ENCODE measurements around the gene FAM167B. TPM values are rescaled to one million over a fixed set of nuclear protein-coding genes. Genes with fewer than 3 reads are reported as not detected.

The FAM167B gene
- total and polyA plus RNA-seq, 2 donors (not counting 1 experiment from before 2014, with no cell fraction given): 1.1 to 5.4 TPM

DNA sequence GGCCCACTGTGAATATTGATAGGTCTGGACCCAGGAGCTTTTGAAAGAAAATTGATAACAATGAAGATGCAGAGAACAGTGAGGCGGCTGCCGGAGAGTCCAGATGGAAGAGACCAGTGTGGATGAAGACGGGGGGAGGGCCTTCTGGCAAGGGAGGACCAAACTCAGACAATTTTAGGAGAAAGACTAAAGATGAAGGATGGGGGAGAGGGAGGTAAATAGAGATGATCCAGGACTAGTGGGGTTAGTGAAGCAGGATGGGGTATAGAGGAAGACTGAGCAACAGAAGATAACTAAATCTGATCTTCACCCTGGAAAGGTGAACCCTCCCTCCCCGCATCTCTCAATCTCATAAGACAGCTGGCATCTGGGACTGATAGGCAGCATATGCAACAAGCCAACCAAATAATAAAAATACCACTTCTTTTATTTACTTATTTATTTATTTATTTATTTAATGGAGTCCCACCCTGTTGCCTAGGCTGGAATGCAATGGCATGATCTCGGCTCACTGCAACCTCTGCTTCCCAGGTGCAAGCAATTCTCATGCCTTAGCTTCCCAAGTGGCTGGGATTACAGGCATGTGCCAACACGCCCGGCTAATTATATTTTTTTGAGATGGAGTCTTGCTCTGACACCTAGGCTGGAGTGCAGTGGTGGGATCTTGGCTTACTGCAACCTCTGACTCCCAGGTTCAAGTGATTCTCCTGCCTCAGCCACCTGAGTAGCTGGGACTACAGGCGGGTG is 14.3 kb upstream of the FAM167B start:
- no peak for DNase-seq
- 95% methylated on average over 6 of the region's 8 CpGs for WGBS (ENCODE audit: insufficient coverage)
- Mint-ChIP-seq H3K27ac (no peak overlapping the region), H3K4me3 (no peak overlapping the region), H3K9me3 (ENCODE audit: insufficient read depth) (no peaks in the 10 kb centered on the region), H3K27me3 (no peaks in the 10 kb centered on the region), H3K4me1 (peaks cover 1% of the 10 kb centered on the region)
- TF ChIP-seq EZH2 (IDR thresholded peaks at IDR 0.05; ENCODE audit: borderline replicate concordance, insufficient read depth, low read depth, low read length, poor library complexity, severe bottlenecking): no peak
- no peak for TF ChIP-seq CTCF (IDR thresholded peaks at IDR 0.05)
- Histone ChIP-seq H3K4me3 (ENCODE audit: control extremely low read depth in 1 of 5, extremely low read depth in 1 of 5, insufficient read depth in 1 of 5, low read depth in 2 of 5, low read length in 4 of 5) (no peak overlapping the region), H3K79me2 (ENCODE audit: control insufficient read depth, insufficient read depth, low read length) (no peaks in the 10 kb centered on the region), H3K27me3 (replicated peaks in 1 of 4; ENCODE audit: control extremely low read depth in 1 of 4, control insufficient read depth in 3 of 4, insufficient read depth in 4 of 4, low read length in 3 of 4) (no peaks in the 10 kb centered on the region), H3K9ac (ENCODE audit: low read length) (no peak overlapping the region), H3K36me3 (replicated peaks in 1 of 2; ENCODE audit: control extremely low read depth in 1 of 2, control insufficient read depth in 1 of 2, extremely low read depth in 1 of 2, insufficient read depth in 2 of 2, low read length in 1 of 2) (peaks cover 8 to 39% of the 10 kb centered on the region in 2 experiments), H3K27ac (ENCODE audit: low read length in 2 of 2) (no peak overlapping the region), H4K20me1 (ENCODE audit: control insufficient read depth, insufficient read depth, low read length, poor library complexity, severe bottlenecking) (no peaks in the 10 kb centered on the region), H3K9me3 (ENCODE audit: control extremely low read depth in 1 of 3, control insufficient read depth in 2 of 3, insufficient read depth in 1 of 3, low read length in 2 of 3) (no peaks in the 10 kb centered on the region), H3K4me1 (ENCODE audit: control insufficient read depth in 2 of 2, insufficient read depth in 2 of 2, low read length in 2 of 2) (no peaks in the 10 kb centered on the region), H2AFZ (ENCODE audit: insufficient read depth, low read depth, low read length, poor library complexity, severe bottlenecking) (no peak overlapping the region), H3K4me2 (replicated peaks; ENCODE audit: low read depth, low read length, poor library complexity, severe bottlenecking) (no peak overlapping the region)
- intact Hi-C loops (cut with micrococcal nuclease): no loop called here
- ChIA-PET POLR2A (interaction anchor here (0.6 kb wide), 1 partner anchor 206 kb away, joined by 5 read pairs; no protein-coding TSS in a partner anchor), CTCF (interaction anchor here (1.4 kb wide), 1 partner anchor 85 kb away, joined by 3 read pairs; no protein-coding TSS in a partner anchor)
- ATAC-seq (ENCODE audit: low read depth): no peak

DNA sequence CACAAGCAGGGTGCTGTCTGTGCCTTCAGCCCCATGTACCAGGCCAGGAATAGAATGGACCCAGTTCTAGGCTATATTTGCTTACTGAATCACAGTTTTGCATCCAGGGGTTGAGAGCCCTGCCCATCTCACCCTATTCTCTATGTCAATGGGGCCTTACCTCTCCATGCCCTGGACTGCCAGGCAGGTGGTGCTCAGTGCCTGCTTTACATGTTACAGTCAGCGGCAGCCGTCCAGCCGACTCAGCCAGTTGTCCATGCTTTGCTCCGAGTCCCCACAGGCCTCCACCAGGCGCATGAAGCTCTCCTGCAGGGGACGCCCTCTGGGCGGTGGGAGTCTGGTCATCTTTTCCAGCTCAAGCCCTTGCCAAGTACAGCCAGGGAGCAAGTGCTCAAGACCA is 12.2 kb upstream of the FAM167B start:
- 99% methylated on average over 7 of the region's 7 CpGs for WGBS (ENCODE audit: insufficient coverage)
- peaks cover 1% of the 10 kb centered on the region for H3K4me1 Mint-ChIP-seq

More for the DNA sequence above, 12.2 kb upstream of the FAM167B start:
- ATAC-seq (ENCODE audit: low read depth) (no peak), DNase-seq (no peak)
- no peaks in the 10 kb centered on the region for H3K9me3 Mint-ChIP-seq (ENCODE audit: insufficient read depth)
- H3K27ac Mint-ChIP-seq: no peak overlapping the region
- no peaks in the 10 kb centered on the region for H3K27me3 Mint-ChIP-seq
- Histone ChIP-seq H3K36me3 (replicated peaks in 1 of 2; ENCODE audit: control extremely low read depth in 1 of 2, control insufficient read depth in 1 of 2, extremely low read depth in 1 of 2, insufficient read depth in 2 of 2, low read length in 1 of 2) (peaks cover 2 to 23% of the 10 kb centered on the region in 2 experiments), H3K9me3 (ENCODE audit: control extremely low read depth in 1 of 3, control insufficient read depth in 2 of 3, insufficient read depth in 1 of 3, low read length in 2 of 3) (no peaks in the 10 kb centered on the region), H3K4me3 (ENCODE audit: control extremely low read depth in 1 of 5, extremely low read depth in 1 of 5, insufficient read depth in 1 of 5, low read depth in 2 of 5, low read length in 4 of 5) (no peak overlapping the region), H4K20me1 (ENCODE audit: control insufficient read depth, insufficient read depth, low read length, poor library complexity, severe bottlenecking) (no peaks in the 10 kb centered on the region), H3K4me1 (ENCODE audit: control insufficient read depth in 2 of 2, insufficient read depth in 2 of 2, low read length in 2 of 2) (peaks cover 0 to 3% of the 10 kb centered on the region in 2 donors), H3K4me2 (replicated peaks; ENCODE audit: low read depth, low read length, poor library complexity, severe bottlenecking) (no peak overlapping the region), H3K27me3 (replicated peaks in 1 of 4; ENCODE audit: control extremely low read depth in 1 of 4, control insufficient read depth in 3 of 4, insufficient read depth in 4 of 4, low read length in 3 of 4) (no peaks in the 10 kb centered on the region), H2AFZ (ENCODE audit: insufficient read depth, low read depth, low read length, poor library complexity, severe bottlenecking) (no peak overlapping the region), H3K27ac (ENCODE audit: low read length in 2 of 2) (no peak overlapping the region), H3K9ac (ENCODE audit: low read length) (no peak overlapping the region), H3K79me2 (ENCODE audit: control insufficient read depth, insufficient read depth, low read length) (no peaks in the 10 kb centered on the region)
- H3K4me3 Mint-ChIP-seq: no peak overlapping the region
- CTCF ChIA-PET: interaction anchor here (1.9 to 8.7 kb wide), 2 partner anchors 15 to 19 kb away, joined by 7 to 84 read pairs; partner anchors contain the start of genes FAM167B and LCK
- TF ChIP-seq EZH2 (IDR thresholded peaks at IDR 0.05; ENCODE audit: borderline replicate concordance, insufficient read depth, low read depth, low read length, poor library complexity, severe bottlenecking) (no peak), CTCF (IDR thresholded peaks at IDR 0.05) (no peak)
- intact Hi-C loops (cut with micrococcal nuclease): no loop called here
- POLR2A ChIA-PET: interaction anchor here (0.6 kb wide), 1 partner anchor 536 kb away, joined by 3 read pairs; no protein-coding TSS in a partner anchor

Data from B cell (primary cell).